PC-3 (cell line): ENCODE measurements around the gene DGAT2. TPM values are rescaled to one million over a fixed set of nuclear protein-coding genes. Genes with fewer than 3 reads are reported as not detected.
A peak's percentile ranks its signal among the peaks of the same experiment; 100 is the strongest.

ENCODE experiments used
- ATAC-seq: fragments of 200-7000 bp; cut with Tn5 transposase; 2 replicates; pipeline ENCODE4 v1.9.1; 2020; ENCODE audit warnings: mild to moderate bottlenecking, moderate library complexity
- BruUV-seq: library from RNA; stranded (reverse); fragments of 400-500 nt; replicated peaks from 2 replicates; lab custom pipeline; 2021; lab: Mats Ljungman, UMichigan
- CTCF ChIA-PET: fragments of 300-600 bp; sonication (Branson Sonifier 250); formaldehyde crosslinking; loops from one replicate; lab custom pipeline; 2022; ENCODE audit warnings: antibody characterized with exemption; lab: Charles Lee
- POLR2A ChIA-PET: fragments of 300-600 bp; sonication (Branson Sonifier 250); formaldehyde crosslinking; loops from one replicate; lab custom pipeline; 2022; ENCODE audit warnings: antibody characterized with exemption; ENCODE audit not compliant: unreplicated experiment; lab: Charles Lee
- DNase-seq: peaks from one replicate; pipeline ENCODE4 v3.0.0-alpha.2; 2015
- H2AFZ ChIP-seq: fragments of 300-600 bp; sonication (generic); 2 replicates; pipeline ENCODE4 v1.6.0; 2016; ENCODE audit warnings: antibody characterized with exemption, low read length
- H3F3A ChIP-seq: fragments of 300-600 bp; sonication (generic); one replicate; pipeline ENCODE4 v1.6.0; 2017; ENCODE audit warnings: antibody characterized with exemption, low read length, control low read depth, mild to moderate bottlenecking; ENCODE audit not compliant: unreplicated experiment
- H3K27ac ChIP-seq: fragments of 300-600 bp; sonication (generic); 2 replicates; pipeline ENCODE4 v1.5.1; 2016; ENCODE audit warnings: mild to moderate bottlenecking, low read length
- H3K27me3 ChIP-seq: fragments of 300-600 bp; sonication (generic); 2 replicates; pipeline ENCODE4 v1.6.1; 2016; ENCODE audit warnings: low read length, mixed read lengths
- H3K36me3 ChIP-seq: fragments of 300-600 bp; sonication (generic); 2 replicates; pipeline ENCODE4 v1.6.1; 2016; ENCODE audit warnings: low read depth, mixed run types, low read length, mixed read lengths
- H3K4me1 ChIP-seq: fragments of 300-600 bp; sonication (generic); 2 replicates; pipeline ENCODE4 v1.5.1; 2016; ENCODE audit warnings: low read length; ENCODE audit not compliant: insufficient read depth
- H3K4me2 ChIP-seq: fragments of 300-600 bp; sonication (generic); 2 replicates; pipeline ENCODE4 v1.6.0; 2016; ENCODE audit warnings: low read length
- H3K4me3 ChIP-seq: fragments of 300-600 bp; sonication (generic); 2 replicates; pipeline ENCODE4 v1.5.1; 2016; ENCODE audit warnings: mild to moderate bottlenecking, low read length, mixed read lengths
- H3K79me2 ChIP-seq: fragments of 300-600 bp; sonication (generic); 2 replicates; pipeline ENCODE4 v1.6.1; 2017; ENCODE audit warnings: low read length, mixed read lengths
- H3K9ac ChIP-seq: fragments of 300-600 bp; sonication (generic); 2 replicates; pipeline ENCODE4 v1.6.0; 2016; ENCODE audit warnings: mild to moderate bottlenecking, low read length
- H3K9me2 ChIP-seq: fragments of 300-600 bp; sonication (generic); replicated peaks from 2 replicates; pipeline ENCODE4 v1.6.1; 2016; ENCODE audit warnings: mixed run types, low read length, mixed read lengths
- H3K9me3 ChIP-seq: fragments of 300-600 bp; sonication (generic); 2 replicates; pipeline ENCODE4 v1.6.1; 2016; ENCODE audit warnings: low read length, mixed read lengths
- H4K20me1 ChIP-seq: fragments of 300-600 bp; sonication (generic); 2 replicates; pipeline ENCODE4 v1.6.1; 2016; ENCODE audit warnings: low read length, mixed read lengths
- EZH2 ChIP-seq: fragments of 300-600 bp; sonication (generic); IDR thresholded peaks from one replicate; pipeline ENCODE4 v1.6.1; 2017; ENCODE audit warnings: antibody characterized with exemption, mild to moderate bottlenecking, low read length; ENCODE audit not compliant: unreplicated experiment
- EZH2phosphoT487 ChIP-seq: fragments of 300-600 bp; sonication (generic); IDR thresholded peaks from 2 replicates; pipeline ENCODE4 v1.6.1; 2018; ENCODE audit warnings: mild to moderate bottlenecking, antibody characterized with exemption, low read length, borderline replicate concordance
- intact Hi-C: fragments of 100-400 bp; cut with micrococcal nuclease; formaldehyde crosslinking; loops from 2 replicates; pipeline ENCODE4 v1.9.0; 2023
- total RNA-seq: library from RNA; depleted of rRNA; stranded (reverse); fragments of >200 nt; gene quantifications from 2 replicates; pipeline ENCODE4 v1.2.3, GENCODE V29; 2014
- TF ChIP-seq, protein P1 (sequence below): fragments of 300-600 bp; sonication (generic); conservative IDR thresholded peaks from 2 replicates; pipeline ENCODE4 v1.5.1; 2017; ENCODE audit warnings: antibody characterized with exemption, low read depth, mild to moderate bottlenecking, low read length

DGAT2 gene
- total RNA-seq, 1 experiment from 2014 or later = 14.3 TPM

DNA sequence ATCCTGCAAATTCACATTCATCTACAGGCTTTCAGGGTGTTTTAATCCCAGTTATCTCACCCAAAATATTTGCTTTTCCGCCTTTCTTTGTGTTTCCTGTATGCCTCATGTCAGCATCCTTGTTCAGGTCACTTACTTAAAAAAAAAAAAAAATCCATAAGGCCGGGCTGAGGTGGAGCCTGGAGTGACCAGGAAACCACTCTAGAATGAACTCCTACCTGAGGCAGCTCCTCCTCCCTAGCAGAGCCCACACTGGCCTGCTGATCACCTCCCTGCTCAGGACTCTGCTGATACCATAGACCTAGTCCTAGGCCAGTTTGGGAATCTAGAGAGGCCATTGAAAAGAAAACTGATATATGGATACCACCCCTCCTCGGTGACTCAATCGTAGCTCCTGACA is 8.7 kb upstream of the DGAT2 start:
- no TSS peak for BruUV-seq
- CTCF ChIA-PET = no interaction called here
- POLR2A ChIA-PET = no interaction called here
- Histone ChIP-seq H3K4me2 (no peak overlapping the region), H3K9me2 (no peaks in the 10 kb centered on the region), H3K36me3 (no peaks in the 10 kb centered on the region), H3K4me1 (peaks cover 20% of the 10 kb centered on the region), H3K9ac (no peak overlapping the region), H3K9me3 (no peaks in the 10 kb centered on the region), H3K4me3 (no peak overlapping the region), H3K27me3 (no peaks in the 10 kb centered on the region), H4K20me1 (no peaks in the 10 kb centered on the region), H3K79me2 (no peaks in the 10 kb centered on the region), H3F3A (no peaks in the 10 kb centered on the region), H2AFZ (no peak overlapping the region), H3K27ac (no peak overlapping the region)
- DNase-seq (no peak), ATAC-seq (no peak)
- intact Hi-C loops = no loop called here
- TF ChIP-seq, protein P1, sequence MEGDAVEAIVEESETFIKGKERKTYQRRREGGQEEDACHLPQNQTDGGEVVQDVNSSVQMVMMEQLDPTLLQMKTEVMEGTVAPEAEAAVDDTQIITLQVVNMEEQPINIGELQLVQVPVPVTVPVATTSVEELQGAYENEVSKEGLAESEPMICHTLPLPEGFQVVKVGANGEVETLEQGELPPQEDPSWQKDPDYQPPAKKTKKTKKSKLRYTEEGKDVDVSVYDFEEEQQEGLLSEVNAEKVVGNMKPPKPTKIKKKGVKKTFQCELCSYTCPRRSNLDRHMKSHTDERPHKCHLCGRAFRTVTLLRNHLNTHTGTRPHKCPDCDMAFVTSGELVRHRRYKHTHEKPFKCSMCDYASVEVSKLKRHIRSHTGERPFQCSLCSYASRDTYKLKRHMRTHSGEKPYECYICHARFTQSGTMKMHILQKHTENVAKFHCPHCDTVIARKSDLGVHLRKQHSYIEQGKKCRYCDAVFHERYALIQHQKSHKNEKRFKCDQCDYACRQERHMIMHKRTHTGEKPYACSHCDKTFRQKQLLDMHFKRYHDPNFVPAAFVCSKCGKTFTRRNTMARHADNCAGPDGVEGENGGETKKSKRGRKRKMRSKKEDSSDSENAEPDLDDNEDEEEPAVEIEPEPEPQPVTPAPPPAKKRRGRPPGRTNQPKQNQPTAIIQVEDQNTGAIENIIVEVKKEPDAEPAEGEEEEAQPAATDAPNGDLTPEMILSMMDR = no peak
- no peak for TF ChIP-seq EZH2
- no peak for TF ChIP-seq EZH2phosphoT487

DNA sequence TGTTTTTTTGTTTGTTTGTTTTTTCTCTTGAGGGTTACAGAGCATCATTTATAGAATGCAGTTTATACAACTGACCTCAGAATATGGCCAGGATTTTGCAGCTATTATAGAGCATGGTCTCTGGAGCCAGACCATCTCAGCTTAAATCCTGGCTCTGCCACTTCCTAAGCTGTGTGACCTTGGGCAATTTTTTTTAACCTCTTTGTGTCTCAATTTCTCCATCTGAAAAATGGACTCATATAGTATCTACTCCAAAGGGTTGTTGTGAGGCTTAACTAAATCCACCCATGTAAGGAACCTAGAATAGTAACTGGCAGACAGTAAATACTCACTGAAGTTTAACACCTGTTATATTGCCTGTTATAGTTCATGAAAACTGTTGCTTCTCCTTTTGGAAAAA is 8.3 kb upstream of the DGAT2 start:
- TF ChIP-seq EZH2 (no peak), EZH2phosphoT487 (no peak)
- TF ChIP-seq, protein P1 = no peak
- Histone ChIP-seq H3K79me2 (no peaks in the 10 kb centered on the region), H3K9me3 (no peaks in the 10 kb centered on the region), H3K27me3 (no peaks in the 10 kb centered on the region), H3F3A (no peaks in the 10 kb centered on the region), H3K4me3 (no peak overlapping the region), H2AFZ (no peak overlapping the region), H3K4me2 (no peak overlapping the region), H3K36me3 (no peaks in the 10 kb centered on the region), H3K9me2 (no peaks in the 10 kb centered on the region), H3K9ac (no peak overlapping the region), H3K27ac (peak overlapping the region; percentile 40; the same call in 1 of the 2 replicates), H3K4me1 (peaks cover 20% of the 10 kb centered on the region), H4K20me1 (no peaks in the 10 kb centered on the region)
- BruUV-seq = no TSS peak
- POLR2A ChIA-PET = no interaction called here
- no peak for ATAC-seq
- CTCF ChIA-PET = no interaction called here
- no peak for DNase-seq
- intact Hi-C loops = no loop called here

DNA sequence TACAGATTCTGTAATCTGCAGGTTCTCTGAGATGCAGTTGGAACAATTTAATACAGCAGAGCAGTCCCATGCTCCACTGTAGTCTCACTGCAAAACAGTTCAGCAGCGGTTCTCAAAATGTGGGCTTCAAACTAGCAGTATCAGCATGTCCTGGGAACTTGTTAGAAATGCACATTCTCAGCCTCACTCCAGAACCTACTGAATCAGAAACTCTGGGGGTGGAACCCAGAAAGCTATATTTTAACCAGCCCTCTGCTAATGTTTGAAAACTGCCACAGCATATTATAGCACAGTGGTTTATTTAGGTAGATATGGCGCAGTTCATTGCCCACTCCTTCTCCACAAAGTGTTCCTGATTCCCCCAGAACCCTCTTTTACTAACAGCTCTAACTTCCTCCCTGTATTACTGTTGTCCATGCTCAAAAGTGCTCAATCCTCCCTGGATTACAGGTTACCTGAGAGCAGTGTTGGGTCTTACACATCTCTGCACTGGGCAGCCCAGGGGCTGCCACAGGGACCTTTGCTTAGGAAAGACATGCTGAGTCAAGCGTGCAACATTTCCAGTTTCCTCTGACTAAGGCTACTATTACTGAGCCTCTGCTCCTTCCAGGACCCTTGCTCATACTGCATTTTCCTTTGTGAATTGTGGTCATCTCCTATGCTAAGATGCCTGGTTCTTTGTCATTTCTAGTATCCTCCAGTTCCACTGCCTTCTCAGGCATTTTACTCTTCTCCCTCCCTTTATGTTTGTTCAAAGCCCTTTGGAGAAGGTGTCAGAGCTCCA is 7.7 kb upstream of the DGAT2 start:
- Histone ChIP-seq H3K4me3 (no peak overlapping the region), H3K9ac (no peak overlapping the region), H2AFZ (no peak overlapping the region), H3K4me1 (peaks cover 20% of the 10 kb centered on the region), H3K27ac (peak overlapping the region; percentile 40), H3K27me3 (no peaks in the 10 kb centered on the region), H3K9me3 (no peaks in the 10 kb centered on the region), H3K79me2 (no peaks in the 10 kb centered on the region), H3K9me2 (no peaks in the 10 kb centered on the region), H3K4me2 (peak overlapping the region; percentile 10), H3K36me3 (no peaks in the 10 kb centered on the region), H4K20me1 (no peaks in the 10 kb centered on the region), H3F3A (no peaks in the 10 kb centered on the region)
- ATAC-seq (peak; percentile 87), DNase-seq (peak; percentile 89)
- intact Hi-C loops = no loop called here
- CTCF ChIA-PET = no interaction called here
- POLR2A ChIA-PET = no interaction called here
- BruUV-seq = no TSS peak
- TF ChIP-seq, protein P1 = no peak
- TF ChIP-seq EZH2phosphoT487 = no peak
- TF ChIP-seq EZH2 = no peak
